HUES48 (cell line): ENCODE results near the gene FLG2.
"Not testable (repeated sequence)": the region's sequence is repeated elsewhere in the genome, so short reads cannot be mapped to it uniquely, and the experiment has no call there.

ENCODE experiments used
- H3K27ac ChIP-seq: one replicate; pipeline ENCODE4 v1.7.0; 2013; ENCODE audit warnings: low read depth, low read length, inconsistent platforms
- H3K27me3 ChIP-seq: 2 replicates; pipeline ENCODE4 v1.6.1; 2013; ENCODE audit warnings: mild to moderate bottlenecking, low read length; ENCODE audit not compliant: control insufficient read depth, insufficient read depth
- H3K36me3 ChIP-seq: 2 replicates; pipeline ENCODE4 v1.6.1; 2013; ENCODE audit warnings: low read length; ENCODE audit not compliant: control insufficient read depth, insufficient read depth
- H3K4me1 ChIP-seq: 2 replicates; pipeline ENCODE4 v1.6.1; 2013; ENCODE audit warnings: mild to moderate bottlenecking, low read length; ENCODE audit not compliant: control insufficient read depth, insufficient read depth
- H3K4me3 ChIP-seq: 2 replicates; pipeline ENCODE4 v1.5.1; 2013; ENCODE audit warnings: mild to moderate bottlenecking, low read depth, low read length
- H3K9ac ChIP-seq: 2 replicates; pipeline ENCODE4 v1.6.1; 2013; ENCODE audit warnings: mild to moderate bottlenecking, low read depth, low read length, moderate library complexity
- H3K9me3 ChIP-seq: 2 replicates; pipeline ENCODE4 v1.6.1; 2013; ENCODE audit warnings: low read length; ENCODE audit not compliant: control insufficient read depth, insufficient read depth

The FLG2 gene

DNA sequence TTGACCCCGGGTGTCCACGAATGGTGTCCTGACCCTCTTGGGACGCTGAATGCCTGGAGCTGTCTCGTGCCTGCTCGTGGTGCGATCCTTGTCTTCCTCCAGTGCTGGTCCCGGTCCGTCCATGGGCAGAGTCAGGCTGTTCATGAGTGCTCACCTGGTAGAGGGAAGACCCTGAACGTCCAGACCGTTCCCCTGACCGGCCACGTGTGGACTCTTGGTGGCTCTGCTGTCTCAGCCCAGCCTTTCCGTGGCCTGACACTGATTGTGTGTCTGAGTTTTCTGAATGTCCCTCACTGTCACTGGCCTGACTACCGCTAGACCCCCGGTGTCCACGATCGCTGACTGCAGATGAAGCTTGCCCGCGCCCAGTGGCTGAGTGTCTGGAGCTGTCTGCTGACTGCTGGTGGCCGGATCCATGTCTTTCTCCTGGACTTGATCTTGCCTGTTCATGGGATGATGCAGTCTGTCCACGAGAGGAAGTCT, 46.4 kb downstream of the FLG2 start:
- Histone ChIP-seq H3K27me3 (no peaks in the 10 kb centered on the region), H3K9ac (no peak overlapping the region), H3K9me3 (peaks cover 82% of the 10 kb centered on the region), H3K36me3 (no peaks in the 10 kb centered on the region), H3K27ac (no peak overlapping the region), H3K4me1 (no peaks in the 10 kb centered on the region), H3K4me3 (no peak overlapping the region)

DNA sequence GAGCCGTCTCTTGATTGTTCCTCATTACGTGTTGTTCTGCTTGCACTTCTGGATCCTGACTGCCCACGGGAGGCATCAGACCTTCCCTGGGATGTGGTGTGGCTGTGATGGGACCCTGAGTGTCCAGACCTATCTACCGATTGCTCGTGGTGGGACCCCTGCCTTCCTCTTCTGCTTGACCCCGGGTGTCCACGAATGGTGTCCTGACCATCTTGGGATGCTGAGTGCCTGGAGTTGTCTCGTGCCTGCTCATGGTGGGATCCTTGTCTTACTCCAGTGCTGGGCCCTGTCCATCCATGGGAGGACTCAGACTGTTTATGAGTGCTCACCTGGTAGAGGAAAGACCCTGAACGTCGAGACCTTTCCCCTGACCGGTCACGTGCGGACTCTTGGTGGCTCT, 47.6 kb downstream of the FLG2 start:
- not testable (repeated sequence) for H3K27ac ChIP-seq, H3K27me3 ChIP-seq, H3K36me3 ChIP-seq, H3K9ac ChIP-seq, H3K4me3 ChIP-seq, H3K4me1 ChIP-seq
- H3K9me3 ChIP-seq, result peaks cover 82% of the 10 kb centered on the region

DNA sequence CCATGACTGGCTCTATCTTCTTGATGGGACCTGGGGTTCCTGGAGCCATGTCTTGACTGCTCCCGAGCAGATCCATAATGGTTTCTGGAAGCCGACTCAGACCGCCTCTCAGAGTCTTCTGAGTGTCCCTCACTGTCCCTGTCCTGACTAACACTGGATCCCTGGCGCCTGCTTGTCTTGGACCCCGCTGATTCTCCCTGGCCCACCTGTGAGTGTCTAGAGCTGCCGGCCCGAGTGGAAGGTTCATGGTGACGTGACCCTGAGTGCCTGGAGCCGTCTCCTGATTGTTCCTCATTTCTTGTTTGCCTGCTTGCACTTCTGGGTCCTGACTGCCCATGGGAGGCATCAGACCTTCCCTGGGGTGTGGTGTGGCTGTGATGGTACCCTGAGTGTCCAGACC, 49.9 kb downstream of the FLG2 start:
- Histone ChIP-seq H3K27ac (no peak overlapping the region), H3K4me1 (no peaks in the 10 kb centered on the region), H3K4me3 (no peak overlapping the region), H3K9me3 (peaks cover 69% of the 10 kb centered on the region), H3K36me3 (no peaks in the 10 kb centered on the region), H3K27me3 (no peaks in the 10 kb centered on the region), H3K9ac (no peak overlapping the region)

GRCh38 chr1:152309320-152309901, 50.4 kb downstream of the FLG2 start:
- H3K9ac ChIP-seq, H3K27ac ChIP-seq, H3K27me3 ChIP-seq, H3K4me1 ChIP-seq, H3K36me3 ChIP-seq, H3K4me3 ChIP-seq: not testable (repeated sequence)
- H3K9me3 ChIP-seq, result peaks cover 73% of the 10 kb centered on the region

DNA sequence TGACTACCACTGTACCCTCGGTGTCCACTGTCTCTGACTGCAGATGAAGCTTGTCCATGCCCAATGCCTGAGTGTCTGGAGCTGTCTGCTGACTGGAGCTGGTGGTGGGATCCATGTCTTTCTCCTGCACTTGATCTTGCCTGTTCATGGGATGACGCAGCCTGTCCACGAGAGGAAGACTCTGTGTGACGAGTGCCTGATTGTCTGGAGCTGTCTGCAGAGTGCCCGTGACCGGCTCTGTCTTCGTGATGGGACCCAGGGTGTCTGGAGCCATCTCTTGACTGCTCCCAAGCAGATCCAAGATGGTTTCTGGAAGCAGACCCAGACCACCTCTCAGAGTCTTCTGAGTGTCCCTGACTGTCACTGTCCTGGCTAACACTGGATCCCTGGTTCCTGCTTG, 51.0 kb downstream of the FLG2 start:
- not testable (repeated sequence) for H3K36me3 ChIP-seq, H3K4me3 ChIP-seq, H3K9ac ChIP-seq, H3K4me1 ChIP-seq, H3K27ac ChIP-seq, H3K27me3 ChIP-seq
- peaks cover 70% of the 10 kb centered on the region for H3K9me3 ChIP-seq

- not testable (repeated sequence) for H3K27ac ChIP-seq, H3K9ac ChIP-seq, H3K27me3 ChIP-seq, H3K4me1 ChIP-seq, H3K4me3 ChIP-seq, H3K36me3 ChIP-seq
- H3K9me3 ChIP-seq, result peaks cover 66% of the 10 kb centered on the region
Observed at GRCh38 chr1:152307970-152308369, 51.8 kb downstream of the FLG2 start.

- not testable (repeated sequence) for H3K27me3 ChIP-seq, H3K4me1 ChIP-seq, H3K36me3 ChIP-seq, H3K4me3 ChIP-seq, H3K27ac ChIP-seq, H3K9ac ChIP-seq
- H3K9me3 ChIP-seq, result peaks cover 67% of the 10 kb centered on the region
Observed at GRCh38 chr1:152306123-152306522, 53.7 kb downstream of the FLG2 start.

DNA sequence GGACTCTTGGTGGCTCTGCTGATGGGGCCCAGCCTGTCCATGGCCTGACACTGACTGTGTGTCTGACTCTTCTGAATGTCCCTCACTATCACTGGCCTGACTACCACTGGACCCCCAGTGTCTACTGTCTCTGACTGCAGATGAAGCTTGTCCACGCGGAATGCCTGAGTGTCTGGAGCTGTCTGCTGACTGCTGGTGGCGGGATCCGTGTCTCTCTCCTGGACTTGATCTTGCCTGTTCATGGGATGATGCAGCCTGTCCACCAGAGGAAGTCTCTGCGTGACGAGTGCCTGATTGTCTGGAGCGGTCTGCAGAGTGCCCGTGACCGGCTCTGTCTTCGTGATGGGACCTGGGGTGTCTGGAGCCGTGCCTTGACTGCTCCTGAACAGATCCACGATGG, 55.0 kb downstream of the FLG2 start:
- H3K9ac ChIP-seq, H3K27ac ChIP-seq, H3K4me1 ChIP-seq, H3K36me3 ChIP-seq, H3K4me3 ChIP-seq, H3K27me3 ChIP-seq: not testable (repeated sequence)
- H3K9me3 ChIP-seq, result peaks cover 67% of the 10 kb centered on the region

- not testable (repeated sequence) for H3K27me3 ChIP-seq, H3K27ac ChIP-seq, H3K9ac ChIP-seq, H3K4me3 ChIP-seq, H3K4me1 ChIP-seq, H3K36me3 ChIP-seq
- peaks cover 61% of the 10 kb centered on the region for H3K9me3 ChIP-seq
Observed at GRCh38 chr1:152303139-152303872, 56.5 kb downstream of the FLG2 start.
